Upper lobe of left lung (tissue), 6 donors: Measurements from ENCODE around the gene DPP6. TPM values are rescaled to one million over a fixed set of nuclear protein-coding genes. Genes with fewer than 3 reads are reported as not detected.

Source experiments
- ATAC-seq, 2 donors: fragments of 200-7000 bp; cut with Tn5 transposase; one replicate each; pipeline ENCODE4 v1.9.1; 2022; ENCODE audit warnings: mild to moderate bottlenecking in 2 of 2, moderate library complexity in 2 of 2; ENCODE audit not compliant: low FRiP score in 2 of 2
- DNase-seq, 2 donors: peaks; one replicate each; pipeline ENCODE4 v3.0.0-alpha.2; 2019 to 2020
- H3K27ac ChIP-seq, 4 donors: fragments of 200-600 bp; sonication (generic); one replicate each; pipeline ENCODE4 v1.5.1; 2016 to 2019
- H3K27me3 ChIP-seq, 4 donors: fragments of 200-600 bp; sonication (generic); one replicate each; pipeline ENCODE4 v1.5.1; 2017 to 2019
- H3K36me3 ChIP-seq, 4 donors: fragments of 200-600 bp; sonication (generic); one replicate each; pipeline ENCODE4 v1.5.1; 2016 to 2019
- H3K4me1 ChIP-seq, 4 donors: fragments of 200-600 bp; sonication (generic); one replicate each; pipeline ENCODE4 v1.5.1; 2018 to 2019
- H3K4me3 ChIP-seq, 4 donors: fragments of 200-600 bp; sonication (generic); one replicate each; pipeline ENCODE4 v1.5.1; 2017 to 2019; ENCODE audit warnings: mild to moderate bottlenecking in 2 of 4, moderate library complexity in 1 of 4
- H3K9me3 ChIP-seq, 4 donors: fragments of 200-600 bp; sonication (generic); one replicate each; pipeline ENCODE4 v1.5.1; 2018 to 2019
- CTCF ChIP-seq, 6 experiments: fragments of 450-650 bp in 4 of 6; fragments of 200-600 bp in 2 of 6; sonication (generic) in 2 of 6; IDR thresholded peaks; one replicate each; pipeline ENCODE4 v1.5.1; 2016 to 2019; ENCODE audit warnings: antibody characterized with exemption in 6 of 6
- EP300 ChIP-seq, 4 donors: sonication (generic); formaldehyde crosslinking; IDR thresholded peaks; one replicate each; pipeline ENCODE4 v1.5.1; 2017; ENCODE audit warnings: antibody characterized with exemption in 4 of 4, control low read depth in 2 of 4
- POLR2A ChIP-seq, 4 donors: fragments of 450-650 bp; IDR thresholded peaks; one replicate each; pipeline ENCODE4 v1.5.1; 2016 to 2017; ENCODE audit warnings: antibody characterized with exemption in 4 of 4, mild to moderate bottlenecking in 2 of 4
- POLR2AphosphoS5 ChIP-seq, 2 donors: sonication (generic); formaldehyde crosslinking; IDR thresholded peaks; one replicate each; pipeline ENCODE4 v1.5.1; 2017; ENCODE audit warnings: antibody characterized with exemption in 2 of 2
- WGBS, 2 donors: methylation state at CpG; one replicate each; pipeline ENCODE4 v1.1.5; 2017 to 2018; 5-methylcytosine and 5-hydroxymethylcytosine counted together
- total RNA-seq, 6 donors: library from RNA; depleted of rRNA in 4 of 6; stranded (reverse); fragments of >200 nt in 4 of 6; gene quantifications; one replicate each; pipeline versions ENCODE4 v1.1.0 to v1.2.1, GENCODE V29; 2016 to 2021
- donor health status: DM: no; HTN: no; CAD: no; lungs with moderate emphysema.
- donor health status: DM: no; HTN: yes; CAD: no; lungs with severe emphysema.

The DPP6 gene
- total RNA-seq, 6 donors from 2014 or later = 0.49 to 3.1 (median 0.86) TPM; not detected in 2

- H3K9me3 ChIP-seq = no peaks in the 10 kb centered on the region
- ATAC-seq (no peak), DNase-seq (no peak)
- WGBS, 2 donors = 78 to 79% methylated on average over 7 of the region's 7 CpGs
- H3K4me1 ChIP-seq = no peaks in the 10 kb centered on the region
- TF ChIP-seq EP300 (IDR thresholded peaks at IDR 0.05) (no peak), POLR2AphosphoS5 (IDR thresholded peaks at IDR 0.05) (no peak), POLR2A (IDR thresholded peaks at IDR 0.05) (no peak), CTCF (IDR thresholded peaks at IDR 0.05) (no peak)
- no peak overlapping the region for H3K4me3 ChIP-seq
- H3K36me3 ChIP-seq = no peaks in the 10 kb centered on the region
- H3K27me3 ChIP-seq = no peaks in the 10 kb centered on the region
- H3K27ac ChIP-seq = no peak overlapping the region
Measured at GRCh38 chr7:154512121-154512833, 460.1 kb downstream of the DPP6 start.

GRCh38 chr7:154517768-154518167 is 465.6 kb downstream of the DPP6 start:
- Histone ChIP-seq H3K9me3 (no peaks in the 10 kb centered on the region), H3K27me3 (no peaks in the 10 kb centered on the region), H3K4me1 (no peaks in the 10 kb centered on the region), H3K36me3 (no peaks in the 10 kb centered on the region), H3K27ac (no peak overlapping the region), H3K4me3 (no peak overlapping the region)
- ATAC-seq (no peak), DNase-seq (no peak)
- 76 to 80% methylated on average over 10 of the region's 10 CpGs for WGBS, 2 donors
- TF ChIP-seq EP300 (IDR thresholded peaks at IDR 0.05) (no peak), POLR2A (IDR thresholded peaks at IDR 0.05) (no peak), CTCF (IDR thresholded peaks at IDR 0.05) (no peak)

GRCh38 chr7:154519229-154519628 is 467.0 kb downstream of the DPP6 start:
- no peaks in the 10 kb centered on the region for H3K9me3 ChIP-seq
- H3K4me1 ChIP-seq = no peaks in the 10 kb centered on the region
- no peak overlapping the region for H3K4me3 ChIP-seq
- TF ChIP-seq CTCF (IDR thresholded peaks at IDR 0.05) = no peak
- TF ChIP-seq POLR2AphosphoS5 (IDR thresholded peaks at IDR 0.05) = no peak
- no peak for TF ChIP-seq EP300 (IDR thresholded peaks at IDR 0.05)
- TF ChIP-seq POLR2A (IDR thresholded peaks at IDR 0.05) = no peak
- no peak overlapping the region for H3K27ac ChIP-seq
- DNase-seq (no peak), ATAC-seq (no peak)
- no peaks in the 10 kb centered on the region for H3K36me3 ChIP-seq
- 77 to 83% methylated on average over 4 of the region's 4 CpGs for WGBS, 2 donors
- H3K27me3 ChIP-seq = no peaks in the 10 kb centered on the region

GRCh38 chr7:154530136-154530535 is 477.9 kb downstream of the DPP6 start:
- no peak for TF ChIP-seq CTCF (IDR thresholded peaks at IDR 0.05)
- TF ChIP-seq POLR2A (IDR thresholded peaks at IDR 0.05) = no peak
- TF ChIP-seq POLR2AphosphoS5 (IDR thresholded peaks at IDR 0.05) = no peak
- no peak for TF ChIP-seq EP300 (IDR thresholded peaks at IDR 0.05)
- Histone ChIP-seq H3K27me3 (no peaks in the 10 kb centered on the region), H3K9me3 (peaks cover 0 to 3% (median 0%) of the 10 kb centered on the region in 4 donors), H3K27ac (no peak overlapping the region), H3K4me1 (no peaks in the 10 kb centered on the region), H3K36me3 (no peaks in the 10 kb centered on the region), H3K4me3 (no peak overlapping the region)
- DNase-seq (no peak), ATAC-seq (no peak)
- WGBS, 2 donors = 83 to 95% methylated on average over 1 of the region's 1 CpG

- DNase-seq = no peak
- no peak overlapping the region for H3K27ac ChIP-seq
- no peaks in the 10 kb centered on the region for H3K36me3 ChIP-seq
- H3K9me3 ChIP-seq = peaks cover 0 to 3% (median 0%) of the 10 kb centered on the region in 4 donors
- no peak for ATAC-seq
- TF ChIP-seq EP300 (IDR thresholded peaks at IDR 0.05) (no peak), CTCF (IDR thresholded peaks at IDR 0.05) (no peak), POLR2AphosphoS5 (IDR thresholded peaks at IDR 0.05) (no peak)
- H3K4me3 ChIP-seq = no peak overlapping the region
- H3K4me1 ChIP-seq = no peaks in the 10 kb centered on the region
- H3K27me3 ChIP-seq = no peaks in the 10 kb centered on the region
Measured at GRCh38 chr7:154532771-154533170, 480.6 kb downstream of the DPP6 start.
